Nucleus accumbens (tissue), 56 donors: Measurements from ENCODE around the gene STOML1.
"Not testable (repeated sequence)": the region's sequence is repeated elsewhere in the genome, so short reads cannot be mapped to it uniquely, and the experiment has no call there.

Source experiments
- DNase-seq, 56 donors: peaks; one replicate each; lab custom pipeline; 2025; lab: John Stamatoyannopoulos, UW

Gene STOML1

DNA sequence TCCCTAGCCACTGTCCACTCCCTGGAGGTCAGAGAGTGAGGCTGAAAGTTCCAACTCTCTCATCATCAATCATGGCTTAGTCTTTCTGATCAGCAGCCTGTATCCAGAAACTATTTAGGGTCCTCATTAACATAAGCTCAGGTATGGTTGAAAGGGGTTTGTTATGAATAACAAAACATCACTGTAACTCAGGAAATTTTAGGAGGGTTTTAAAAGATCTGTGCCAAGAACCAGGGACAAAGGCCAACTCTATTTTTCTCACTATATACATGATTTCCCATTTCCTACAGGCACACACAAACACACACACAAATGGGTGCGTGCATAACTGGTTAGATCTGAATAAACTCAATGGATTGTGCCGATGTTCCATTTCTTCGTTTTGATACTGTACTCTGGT is 23.6 kb downstream of the STOML1 start:
- no peak for DNase-seq

DNA sequence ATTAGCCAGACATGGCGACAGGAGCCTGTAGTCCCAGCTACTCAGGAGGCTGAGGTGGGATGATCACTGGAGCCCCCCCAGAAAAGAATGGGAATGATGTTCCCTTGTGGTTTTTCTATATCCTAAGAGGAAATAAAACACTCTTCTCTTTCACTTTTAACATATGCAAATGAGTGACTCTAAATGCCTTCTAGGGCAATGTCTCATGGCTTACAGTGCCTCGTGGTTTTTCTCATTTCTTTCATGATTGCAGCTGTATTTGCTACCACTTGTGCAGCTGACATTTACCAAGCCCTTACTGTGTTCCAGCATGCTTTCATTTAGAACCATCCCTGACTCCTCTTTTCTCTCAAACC is 26.4 kb downstream of the STOML1 start:
- DNase-seq: no peak

DNA sequence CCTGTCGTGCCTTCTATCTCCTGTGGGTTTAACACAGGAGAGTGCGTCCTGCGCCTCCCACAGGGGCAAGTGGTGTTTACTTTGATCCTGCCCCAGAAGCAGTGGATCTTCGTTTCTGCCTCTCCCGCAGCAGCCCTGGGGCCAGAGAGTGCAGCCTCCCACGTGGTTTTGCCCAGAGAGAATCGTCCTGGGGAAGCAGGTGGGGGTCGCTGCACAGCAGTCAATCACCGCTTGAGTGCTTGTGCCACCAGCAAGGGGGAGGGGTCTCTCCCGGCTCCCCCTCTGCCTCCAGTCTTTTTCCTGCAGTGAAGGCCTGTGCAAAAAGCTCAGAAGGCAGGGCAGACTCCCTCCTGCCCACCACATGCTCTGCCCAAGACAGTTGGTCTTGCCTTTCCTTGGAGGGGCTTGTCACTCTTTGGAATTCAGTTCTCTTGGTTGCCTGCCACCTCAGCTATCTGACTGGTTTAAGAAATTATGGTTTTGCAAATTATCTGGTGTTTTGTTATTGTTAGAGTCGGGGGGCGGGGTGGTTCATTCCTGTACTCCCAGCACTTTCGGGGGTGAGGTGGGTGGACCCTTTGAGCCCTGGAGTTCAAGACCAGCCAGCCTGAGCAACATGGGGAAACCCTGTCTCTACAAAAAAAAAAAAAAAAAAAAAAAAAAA is 26.9 kb downstream of the STOML1 start:
- no peak for DNase-seq

DNA sequence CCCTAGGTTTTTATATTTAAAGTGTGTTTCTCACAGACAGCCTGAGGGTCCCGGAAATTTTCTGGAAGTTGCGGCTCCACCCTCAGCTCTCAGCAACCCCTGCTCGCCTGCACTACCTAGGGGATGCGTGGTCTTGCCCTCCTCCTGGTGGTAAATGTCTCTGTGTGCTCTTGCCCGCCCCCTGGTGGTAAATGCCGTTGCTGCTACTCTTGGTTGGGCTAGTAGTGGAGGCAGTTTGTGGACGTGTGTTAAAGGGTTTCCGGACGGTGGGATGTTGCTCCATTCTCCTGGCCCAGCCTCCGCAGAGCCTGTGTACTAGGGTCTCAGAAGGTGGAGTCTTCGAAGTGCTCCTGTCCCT is 27.4 kb downstream of the STOML1 start:
- peak in 44 of 56 donors; percentile 3 to 82 (median 30) for DNase-seq

- DNase-seq: no peak
These were observed 29.7 kb downstream of the STOML1 start for GRCh38 chr15:73962433-73962832.

DNA sequence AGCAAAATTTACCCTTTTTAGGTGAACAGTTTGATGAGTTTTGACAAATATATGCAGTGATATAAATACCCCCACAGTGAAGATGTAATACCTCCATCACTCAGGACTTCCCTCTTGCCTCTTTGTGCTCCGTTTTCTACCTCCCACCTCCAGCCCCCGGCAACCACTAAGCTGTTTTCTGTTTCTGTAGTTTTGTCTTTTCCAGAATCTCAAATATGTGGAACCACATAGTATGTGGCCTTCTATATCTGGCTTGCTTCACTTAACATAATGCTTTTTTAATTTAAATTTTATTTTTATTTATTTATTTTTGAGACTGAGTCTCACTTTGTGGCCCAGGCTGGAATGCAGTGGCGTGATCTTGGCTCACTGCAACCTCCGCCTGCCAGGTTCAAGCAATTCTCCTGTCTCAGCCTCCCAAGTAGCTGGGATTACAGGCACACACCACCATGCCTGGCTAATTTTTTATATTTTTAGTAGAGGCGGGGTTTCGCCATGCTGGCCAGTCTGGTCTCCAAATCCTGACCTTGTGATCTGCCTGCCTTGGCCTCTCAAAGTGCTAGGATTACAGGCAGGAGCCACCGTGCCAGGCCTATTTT is 31.5 kb downstream of the STOML1 start:
- DNase-seq: not testable (repeated sequence)

GRCh38 chr15:73959801-73960200 is 32.3 kb downstream of the STOML1 start:
- DNase-seq: no peak

GRCh38 chr15:73959012-73959581 is 33.0 kb downstream of the STOML1 start:
- DNase-seq: no peak

DNA sequence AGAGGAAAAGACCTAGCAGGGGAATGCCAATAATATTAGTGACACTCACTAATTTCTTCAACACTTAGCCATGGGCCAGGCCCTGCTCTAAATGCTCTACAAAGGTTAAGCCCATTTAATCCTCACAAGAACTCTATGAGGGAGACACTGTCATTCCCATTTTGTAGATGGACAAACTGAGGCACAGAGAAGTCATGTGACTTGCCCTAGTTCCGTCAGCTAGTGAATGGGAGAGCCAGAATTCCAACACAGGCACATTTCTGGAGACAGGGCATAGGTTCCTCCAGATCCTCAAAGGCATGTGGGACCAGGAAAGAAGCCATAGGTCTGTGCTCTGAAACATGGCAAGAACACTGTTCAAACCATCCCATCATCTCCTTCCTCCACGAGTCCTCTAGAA is 34.3 kb downstream of the STOML1 start:
- no peak for DNase-seq

GRCh38 chr15:73957276-73957675 is 34.8 kb downstream of the STOML1 start:
- no peak for DNase-seq

- DNase-seq: no peak
These were observed 35.4 kb downstream of the STOML1 start for GRCh38 chr15:73956743-73957135.

DNA sequence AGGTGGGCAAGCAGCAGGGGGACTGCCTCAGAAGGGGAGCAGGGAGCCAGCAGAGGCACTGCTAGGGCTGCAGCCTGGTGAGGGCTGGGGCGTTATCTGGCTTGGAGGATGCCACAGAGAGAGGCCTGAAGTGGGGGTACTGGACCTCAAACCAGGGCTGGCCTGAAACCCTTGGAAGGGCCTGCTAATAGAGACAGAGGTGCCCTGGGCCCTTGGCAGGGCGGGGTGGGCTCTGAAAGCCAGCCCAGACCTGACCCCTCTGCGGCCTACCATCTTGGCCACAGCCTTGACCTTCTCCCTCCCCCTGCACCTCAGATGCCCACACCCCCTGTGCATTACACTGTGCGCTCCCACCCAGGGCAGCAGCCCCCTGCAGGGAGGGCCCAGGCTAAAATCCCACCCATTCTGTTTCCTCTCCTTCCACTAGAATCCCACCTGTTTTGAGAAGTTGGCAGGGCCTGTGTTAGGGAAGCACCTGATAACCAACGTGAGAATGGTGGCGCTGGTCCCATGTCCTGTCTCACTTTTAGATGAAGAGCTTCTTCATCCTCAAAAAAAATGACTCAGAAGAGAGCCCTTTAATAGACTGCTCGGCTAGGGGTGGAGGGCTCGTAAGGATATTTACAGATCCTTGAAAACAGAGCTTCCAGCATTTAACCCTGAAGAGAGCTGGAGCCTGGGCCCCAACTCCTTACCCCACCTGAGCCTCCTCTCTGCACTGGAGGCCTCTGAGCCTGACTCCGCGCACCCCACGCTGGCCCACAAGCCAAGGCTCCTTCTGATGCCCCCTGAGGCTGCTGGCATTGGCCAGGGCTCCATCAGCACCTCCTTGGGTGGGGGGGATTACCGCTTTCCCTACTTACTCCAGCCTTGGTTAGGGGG is 36.0 kb downstream of the STOML1 start:
- DNase-seq: no peak

GRCh38 chr15:73955326-73955725 is 36.8 kb downstream of the STOML1 start:
- no peak for DNase-seq

GRCh38 chr15:73954188-73955145 is 37.6 kb downstream of the STOML1 start:
- DNase-seq: no peak

- DNase-seq: no peak
These were observed 39.0 kb downstream of the STOML1 start for GRCh38 chr15:73952913-73953750.

- DNase-seq: no peak
These were observed 39.8 kb downstream of the STOML1 start for GRCh38 chr15:73952171-73952912.

DNA sequence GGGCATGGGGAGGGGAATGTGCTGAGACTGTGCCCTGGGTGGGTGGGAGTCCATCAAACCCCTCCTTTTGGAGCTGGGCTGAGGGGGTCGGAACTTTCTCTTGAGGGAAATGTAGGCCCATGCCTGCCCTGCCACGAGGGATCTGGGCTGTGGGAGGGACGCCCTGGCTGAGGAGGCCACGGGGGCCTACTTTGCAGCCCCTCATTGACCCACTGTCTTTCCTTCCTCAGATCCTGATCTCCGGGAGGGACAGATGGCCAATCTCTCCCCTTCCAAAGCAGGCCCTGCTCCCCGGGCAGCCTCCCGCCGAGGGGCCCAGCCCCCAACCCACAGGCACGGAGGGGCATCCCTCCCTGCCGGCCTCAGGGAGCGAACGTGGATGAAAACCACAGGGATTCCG is 40.5 kb downstream of the STOML1 start:
- DNase-seq: no peak

GRCh38 chr15:73950831-73951561 is 41.1 kb downstream of the STOML1 start:
- peak; percentile 15 to 92 (median 70) for DNase-seq
